Endometrial microvascular endothelial cells (primary cell): ENCODE measurements around the gene ADD1. TPM values are rescaled to one million over a fixed set of nuclear protein-coding genes. Genes with fewer than 3 reads are reported as not detected.
"Not testable (repeated sequence)": the region's sequence is repeated elsewhere in the genome, so short reads cannot be mapped to it uniquely, and the experiment has no call there.

Experiments
- in situ Hi-C: cut with HindIII; loops from 2 replicates; pipeline ENCODE4 v1.10.0; 2017; ENCODE audit warnings: low sequenced_read_pairs, low pct_unique_long_range_greater_than_20kb; ENCODE audit errors: inconsistent ontology term
- total RNA-seq: library from RNA; depleted of rRNA; stranded (reverse); fragments of >200 nt; gene quantifications from one replicate; pipeline ENCODE4 v1.2.3, GENCODE V29; 2015; ENCODE audit errors: inconsistent ontology term

ADD1 gene
- total RNA-seq, 1 donor from 2014 or later = 182 TPM

- in situ Hi-C loops = no loop called here
These were observed 57.5 kb downstream of the ADD1 start for GRCh38 chr4:2901186-2901585.

- in situ Hi-C loops = no loop called here
These were observed 58.5 kb downstream of the ADD1 start for GRCh38 chr4:2902126-2902525.

- in situ Hi-C loops = no loop called here
These were observed 61.9 kb downstream of the ADD1 start for GRCh38 chr4:2905544-2905943.

- in situ Hi-C loops = no loop called here
These were observed 62.6 kb downstream of the ADD1 start for GRCh38 chr4:2906218-2906617.

- in situ Hi-C loops = no loop called here
These were observed 63.6 kb downstream of the ADD1 start for GRCh38 chr4:2907226-2907625.

GRCh38 chr4:2907706-2908293, 64.2 kb downstream of the ADD1 start:
- in situ Hi-C loops = no loop called here

GRCh38 chr4:2908686-2909085, 65.0 kb downstream of the ADD1 start:
- in situ Hi-C loops = no loop called here

- in situ Hi-C loops = no loop called here
These were observed 65.9 kb downstream of the ADD1 start for GRCh38 chr4:2909583-2909982.

GRCh38 chr4:2910409-2910808, 66.8 kb downstream of the ADD1 start:
- in situ Hi-C loops = no loop called here

- in situ Hi-C loops = no loop called here
These were observed 68.2 kb downstream of the ADD1 start for GRCh38 chr4:2911868-2912267.

GRCh38 chr4:2913168-2913567, 69.5 kb downstream of the ADD1 start:
- in situ Hi-C loops = no loop called here

GRCh38 chr4:2914256-2915126, 70.8 kb downstream of the ADD1 start:
- in situ Hi-C loops = no loop called here

- in situ Hi-C loops = no loop called here
These were observed 72.1 kb downstream of the ADD1 start for GRCh38 chr4:2915789-2916188.

- in situ Hi-C loops = not testable (repeated sequence)
These were observed 73.1 kb downstream of the ADD1 start for GRCh38 chr4:2916696-2917095.

- in situ Hi-C loops = not testable (repeated sequence)
These were observed 74.7 kb downstream of the ADD1 start for GRCh38 chr4:2918300-2918699.

- in situ Hi-C loops = not testable (repeated sequence)
These were observed 75.1 kb downstream of the ADD1 start for GRCh38 chr4:2918714-2919113.

GRCh38 chr4:2922453-2923101, 78.9 kb downstream of the ADD1 start:
- in situ Hi-C loops = not testable (repeated sequence)

- in situ Hi-C loops = no loop called here
These were observed 79.5 kb downstream of the ADD1 start for GRCh38 chr4:2923141-2923551.

GRCh38 chr4:2923668-2924173, 80.1 kb downstream of the ADD1 start:
- in situ Hi-C loops = no loop called here

- in situ Hi-C loops = no loop called here
These were observed 80.6 kb downstream of the ADD1 start for GRCh38 chr4:2924286-2924685.
